ENCODE results near the gene SRPK3. TPM values are rescaled to one million over a fixed set of nuclear protein-coding genes. Genes with fewer than 3 reads are reported as not detected.
"Not testable (repeated sequence)": the region's sequence is repeated elsewhere in the genome, so short reads cannot be mapped to it uniquely, and the experiment has no call there.

Gene SRPK3
- total and polyA plus RNA-seq, 2 donors (not counting 1 experiment from before 2014, with no cell fraction given) = not detected

DNA sequence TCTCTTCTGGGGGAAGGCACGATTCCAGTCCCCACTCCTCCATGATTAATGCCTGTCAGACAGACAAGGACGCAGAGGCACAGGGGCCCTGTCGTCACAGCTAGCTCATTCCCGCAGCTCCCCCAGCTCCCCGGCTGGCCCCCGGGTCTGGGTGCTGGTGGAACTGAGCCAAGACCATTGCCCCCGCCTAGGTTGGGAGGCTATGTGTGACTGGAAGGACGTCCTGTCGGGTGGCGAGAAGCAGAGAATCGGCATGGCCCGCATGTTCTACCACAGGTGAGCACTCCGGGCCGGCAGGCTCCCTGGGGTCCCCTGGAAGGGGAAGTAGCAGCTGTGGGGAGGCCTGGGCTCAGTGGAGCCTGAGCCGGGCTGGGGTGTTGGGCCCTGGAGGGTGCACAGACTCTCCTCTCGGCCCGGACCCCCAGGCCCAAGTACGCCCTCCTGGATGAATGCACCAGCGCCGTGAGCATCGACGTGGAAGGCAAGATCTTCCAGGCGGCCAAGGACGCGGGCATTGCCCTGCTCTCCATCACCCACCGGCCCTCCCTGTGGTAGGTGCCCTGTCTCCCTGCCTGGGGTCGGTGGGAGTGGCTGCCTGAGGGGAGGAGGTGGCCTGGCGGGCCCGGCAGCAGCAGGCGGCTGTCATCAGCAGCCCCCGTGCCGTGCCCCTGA is 37.9 kb upstream of the SRPK3 start:
- CTCF ChIA-PET = not testable (repeated sequence)

DNA sequence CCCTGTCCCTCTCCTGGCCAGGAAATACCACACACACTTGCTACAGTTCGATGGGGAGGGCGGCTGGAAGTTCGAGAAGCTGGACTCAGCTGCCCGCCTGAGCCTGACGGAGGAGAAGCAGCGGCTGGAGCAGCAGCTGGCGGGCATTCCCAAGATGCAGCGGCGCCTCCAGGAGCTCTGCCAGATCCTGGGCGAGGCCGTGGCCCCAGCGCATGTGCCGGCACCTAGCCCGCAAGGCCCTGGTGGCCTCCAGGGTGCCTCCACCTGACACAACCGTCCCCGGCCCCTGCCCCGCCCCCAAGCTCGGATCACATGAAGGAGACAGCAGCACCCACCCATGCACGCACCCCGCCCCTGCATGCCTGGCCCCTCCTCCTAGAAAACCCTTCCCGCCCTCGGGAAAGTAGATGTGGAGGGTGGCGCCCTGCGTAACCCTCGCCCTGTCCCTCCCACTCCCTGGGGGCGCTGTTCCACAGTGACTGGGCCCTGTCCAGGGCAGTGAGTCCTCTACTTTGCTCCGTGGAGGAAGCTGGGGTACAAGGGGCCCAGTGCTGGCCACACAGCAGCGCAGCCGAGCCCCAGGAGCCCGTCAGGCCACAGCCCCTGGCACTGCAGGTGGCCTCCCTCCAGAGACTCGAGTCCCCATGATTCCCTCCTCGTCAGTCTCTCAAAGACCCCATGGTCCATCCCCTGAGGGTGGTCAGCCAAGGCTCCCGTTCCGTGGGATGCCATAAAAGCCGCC is 37.2 kb upstream of the SRPK3 start:
- DNase-seq; H3K27me3 ChIP-seq (replicated peaks in 1 of 4; ENCODE audit: control extremely low read depth in 1 of 4, control insufficient read depth in 3 of 4, insufficient read depth in 4 of 4, low read length in 3 of 4); intact Hi-C loops (cut with micrococcal nuclease); H4K20me1 ChIP-seq (ENCODE audit: control insufficient read depth, insufficient read depth, low read length, poor library complexity, severe bottlenecking); H3K27ac ChIP-seq (ENCODE audit: low read length in 2 of 2); H3K36me3 ChIP-seq (replicated peaks in 1 of 2; ENCODE audit: control extremely low read depth in 1 of 2, control insufficient read depth in 1 of 2, extremely low read depth in 1 of 2, insufficient read depth in 2 of 2, low read length in 1 of 2); H3K27ac Mint-ChIP-seq; H3K4me3 ChIP-seq (ENCODE audit: control extremely low read depth in 1 of 5, extremely low read depth in 1 of 5, insufficient read depth in 1 of 5, low read depth in 2 of 5, low read length in 4 of 5); H3K9me3 ChIP-seq (ENCODE audit: control extremely low read depth in 1 of 3, control insufficient read depth in 2 of 3, insufficient read depth in 1 of 3, low read length in 2 of 3); H3K4me3 Mint-ChIP-seq; H2AFZ ChIP-seq (ENCODE audit: insufficient read depth, low read depth, low read length, poor library complexity, severe bottlenecking); H3K9me3 Mint-ChIP-seq (ENCODE audit: insufficient read depth); H3K27me3 Mint-ChIP-seq; H3K4me2 ChIP-seq (replicated peaks; ENCODE audit: low read depth, low read length, poor library complexity, severe bottlenecking); ATAC-seq (ENCODE audit: low read depth); H3K79me2 ChIP-seq (ENCODE audit: control insufficient read depth, insufficient read depth, low read length); H3K9ac ChIP-seq (ENCODE audit: low read length): not testable (repeated sequence)
- H3K4me1 ChIP-seq (ENCODE audit: control insufficient read depth in 2 of 2, insufficient read depth in 2 of 2, low read length in 2 of 2) = peaks cover 8 to 55% of the 10 kb centered on the region in 2 donors
- CTCF ChIA-PET = interaction anchor here (1.0 kb wide), 1 partner anchor 12 kb away, joined by 4 read pairs; no protein-coding TSS in a partner anchor
- 94% methylated on average over 12 of the region's 35 CpGs for WGBS (ENCODE audit: insufficient coverage)
- H3K4me1 Mint-ChIP-seq = peaks cover 32% of the 10 kb centered on the region
- POLR2A ChIA-PET = interaction anchor here (0.6 kb wide), 1 partner anchor 69 kb away, joined by 3 read pairs; no protein-coding TSS in a partner anchor

More for the DNA sequence above, 37.9 kb upstream of the SRPK3 start:
- H3K9ac ChIP-seq (ENCODE audit: low read length); H3K36me3 ChIP-seq (replicated peaks in 1 of 2; ENCODE audit: control extremely low read depth in 1 of 2, control insufficient read depth in 1 of 2, extremely low read depth in 1 of 2, insufficient read depth in 2 of 2, low read length in 1 of 2); H3K4me3 ChIP-seq (ENCODE audit: control extremely low read depth in 1 of 5, extremely low read depth in 1 of 5, insufficient read depth in 1 of 5, low read depth in 2 of 5, low read length in 4 of 5); H3K27me3 ChIP-seq (replicated peaks in 1 of 4; ENCODE audit: control extremely low read depth in 1 of 4, control insufficient read depth in 3 of 4, insufficient read depth in 4 of 4, low read length in 3 of 4); H3K27ac Mint-ChIP-seq; H4K20me1 ChIP-seq (ENCODE audit: control insufficient read depth, insufficient read depth, low read length, poor library complexity, severe bottlenecking); H3K9me3 ChIP-seq (ENCODE audit: control extremely low read depth in 1 of 3, control insufficient read depth in 2 of 3, insufficient read depth in 1 of 3, low read length in 2 of 3); ATAC-seq (ENCODE audit: low read depth); intact Hi-C loops (cut with micrococcal nuclease); H3K79me2 ChIP-seq (ENCODE audit: control insufficient read depth, insufficient read depth, low read length); H3K27me3 Mint-ChIP-seq; H3K9me3 Mint-ChIP-seq (ENCODE audit: insufficient read depth); H2AFZ ChIP-seq (ENCODE audit: insufficient read depth, low read depth, low read length, poor library complexity, severe bottlenecking); H3K27ac ChIP-seq (ENCODE audit: low read length in 2 of 2); H3K4me2 ChIP-seq (replicated peaks; ENCODE audit: low read depth, low read length, poor library complexity, severe bottlenecking): not testable (repeated sequence)
- WGBS (ENCODE audit: insufficient coverage) = 3% methylated on average over 7 of the region's 32 CpGs
- H3K4me3 Mint-ChIP-seq = peak overlapping the region; percentile 32
- POLR2A ChIA-PET = interaction anchor here (0.6 kb wide), 1 partner anchor 258 kb away, joined by 7 read pairs; no protein-coding TSS in a partner anchor
- H3K4me1 ChIP-seq (ENCODE audit: control insufficient read depth in 2 of 2, insufficient read depth in 2 of 2, low read length in 2 of 2) = peaks cover 8 to 55% of the 10 kb centered on the region in 2 donors
- peak; percentile 47 for DNase-seq
- H3K4me1 Mint-ChIP-seq = peaks cover 32% of the 10 kb centered on the region

Measured in B cell (primary cell).